Peyer's patch (tissue), 4 donors: ENCODE data around the gene RAD54L.
"Not testable (repeated sequence)": the region's sequence is repeated elsewhere in the genome, so short reads cannot be mapped to it uniquely, and the experiment has no call there.

Source experiments
- POLR2A ChIP-seq, 2 donors: fragments of 450-650 bp; IDR thresholded peaks; one replicate each; pipeline ENCODE4 v1.5.1; 2017; ENCODE audit warnings: antibody characterized with exemption in 2 of 2, mild to moderate bottlenecking in 2 of 2, moderate library complexity in 2 of 2
- TF ChIP-seq, protein P1 (sequence below), 6 experiments: fragments of 450-650 bp in 4 of 6; fragments of 200-600 bp in 2 of 6; sonication (generic) in 1 of 6; IDR thresholded peaks; one replicate each; pipeline ENCODE4 v1.5.1; 2017 to 2019; ENCODE audit warnings: antibody characterized with exemption in 6 of 6, mild to moderate bottlenecking in 3 of 6, moderate library complexity in 1 of 6

DNA sequence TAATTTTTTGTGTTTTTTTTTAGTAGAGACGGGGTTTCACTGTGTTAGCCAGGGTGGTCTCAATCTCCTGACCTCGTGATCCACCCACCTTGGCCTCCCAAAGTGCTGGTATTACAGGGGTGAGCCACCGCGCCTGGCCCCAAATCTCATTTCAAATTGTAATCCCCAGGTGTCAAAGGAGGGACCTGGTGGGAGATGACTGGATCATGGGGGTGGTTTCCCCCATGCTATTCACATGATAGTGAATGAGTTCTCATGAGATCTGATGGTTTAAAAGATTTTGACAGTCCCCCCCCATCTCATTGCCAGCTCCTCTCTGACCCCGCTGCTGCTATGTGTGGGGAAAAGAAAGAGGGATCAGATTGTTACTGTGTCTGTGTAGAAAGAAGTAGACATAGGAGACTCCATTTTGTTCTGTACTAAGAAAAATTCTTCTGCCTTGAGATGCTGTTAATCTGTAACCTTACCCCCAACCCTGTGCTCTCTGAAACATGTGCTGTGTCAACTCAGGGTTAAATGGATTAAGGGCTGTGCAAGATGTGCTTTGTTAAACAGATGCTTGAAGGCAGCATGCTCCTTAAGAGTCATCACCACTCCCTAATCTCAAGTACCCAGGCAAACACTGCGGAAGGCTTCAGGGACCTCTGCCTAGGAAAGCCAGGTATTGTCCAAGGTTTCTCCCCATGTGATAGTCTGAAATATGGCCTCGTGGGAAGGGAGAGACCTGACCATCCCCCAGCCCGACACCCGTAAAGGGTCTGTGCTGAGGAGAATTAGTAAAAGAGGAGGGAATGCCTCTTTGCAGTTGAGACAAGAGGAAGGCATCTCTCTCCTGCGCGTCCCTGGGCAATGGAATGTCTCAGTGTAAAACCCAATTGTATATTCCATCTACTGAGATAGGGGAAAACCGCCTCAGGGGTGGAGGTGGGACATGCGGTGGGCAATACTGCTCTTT, 72.7 kb downstream of the RAD54L start:
- TF ChIP-seq, protein P1, sequence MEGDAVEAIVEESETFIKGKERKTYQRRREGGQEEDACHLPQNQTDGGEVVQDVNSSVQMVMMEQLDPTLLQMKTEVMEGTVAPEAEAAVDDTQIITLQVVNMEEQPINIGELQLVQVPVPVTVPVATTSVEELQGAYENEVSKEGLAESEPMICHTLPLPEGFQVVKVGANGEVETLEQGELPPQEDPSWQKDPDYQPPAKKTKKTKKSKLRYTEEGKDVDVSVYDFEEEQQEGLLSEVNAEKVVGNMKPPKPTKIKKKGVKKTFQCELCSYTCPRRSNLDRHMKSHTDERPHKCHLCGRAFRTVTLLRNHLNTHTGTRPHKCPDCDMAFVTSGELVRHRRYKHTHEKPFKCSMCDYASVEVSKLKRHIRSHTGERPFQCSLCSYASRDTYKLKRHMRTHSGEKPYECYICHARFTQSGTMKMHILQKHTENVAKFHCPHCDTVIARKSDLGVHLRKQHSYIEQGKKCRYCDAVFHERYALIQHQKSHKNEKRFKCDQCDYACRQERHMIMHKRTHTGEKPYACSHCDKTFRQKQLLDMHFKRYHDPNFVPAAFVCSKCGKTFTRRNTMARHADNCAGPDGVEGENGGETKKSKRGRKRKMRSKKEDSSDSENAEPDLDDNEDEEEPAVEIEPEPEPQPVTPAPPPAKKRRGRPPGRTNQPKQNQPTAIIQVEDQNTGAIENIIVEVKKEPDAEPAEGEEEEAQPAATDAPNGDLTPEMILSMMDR (IDR thresholded peaks at IDR 0.05), result not testable (repeated sequence)
- not testable (repeated sequence) for TF ChIP-seq POLR2A (IDR thresholded peaks at IDR 0.05)
